ENCODE results near the gene LAMC1.

GRCh38 chr1:183069562-183070216 is 46.5 kb downstream of the LAMC1 start:
- TF ChIP-seq POLR2A (IDR thresholded peaks at IDR 0.05) (no peak), CTCF (IDR thresholded peaks at IDR 0.05) (no peak)

Data from lower leg skin (tissue), 3 donors.